Nucleus accumbens (tissue), 56 donors: ENCODE measurements around the gene XAGE2.
A peak's percentile ranks its signal among the peaks of the same experiment; 100 is the strongest.
"Not testable (repeated sequence)": the region's sequence is repeated elsewhere in the genome, so short reads cannot be mapped to it uniquely, and the experiment has no call there.

ENCODE experiments used
- DNase-seq, 56 donors: peaks; one replicate each; lab custom pipeline; 2025; lab: John Stamatoyannopoulos, UW

Gene XAGE2

GRCh38 chrX:52368368-52369055, at the start of gene XAGE2:
Gene XAGE2, plus strand, starts transcription at chrX:52369021. Its CDS starts 994 bp downstream, at chrX:52370015.
- no peak for DNase-seq

GRCh38 chrX:52337410-52337809, 31.4 kb upstream of the XAGE2 start:
- no peak for DNase-seq

GRCh38 chrX:52341493-52341892, 27.3 kb upstream of the XAGE2 start:
- no peak for DNase-seq

- not testable (repeated sequence) for DNase-seq
Observed at GRCh38 chrX:52343131-52343530, 25.7 kb upstream of the XAGE2 start.

- peak in 11 of 56 donors; percentile 0 to 24 (median 0) for DNase-seq
Observed at GRCh38 chrX:52345402-52345801, 23.4 kb upstream of the XAGE2 start.

GRCh38 chrX:52346174-52347165, 22.4 kb upstream of the XAGE2 start:
- DNase-seq = no peak

- no peak for DNase-seq
Observed at GRCh38 chrX:52349681-52350080, 19.1 kb upstream of the XAGE2 start.

GRCh38 chrX:52352551-52352950, 16.3 kb upstream of the XAGE2 start:
- no peak for DNase-seq

- DNase-seq = no peak
Observed at GRCh38 chrX:52353838-52354237, 15.0 kb upstream of the XAGE2 start.

GRCh38 chrX:52355108-52355507, 13.7 kb upstream of the XAGE2 start:
- no peak for DNase-seq

GRCh38 chrX:52359614-52360232, 9.1 kb upstream of the XAGE2 start:
- DNase-seq = no peak

GRCh38 chrX:52361941-52362340, 6.9 kb upstream of the XAGE2 start:
- no peak for DNase-seq

- DNase-seq = no peak
Observed at GRCh38 chrX:52363247-52363883, 5.5 kb upstream of the XAGE2 start.

- no peak for DNase-seq
Observed at GRCh38 chrX:52378870-52379269, 10.0 kb downstream of the XAGE2 start.

- DNase-seq = no peak
Observed at GRCh38 chrX:52380993-52381392, 12.2 kb downstream of the XAGE2 start.

- no peak for DNase-seq
Observed at GRCh38 chrX:52410439-52411394, 41.9 kb downstream of the XAGE2 start.

- DNase-seq = no peak
Observed at GRCh38 chrX:52415304-52415703, 46.5 kb downstream of the XAGE2 start.

- DNase-seq = peak in 9 of 56 donors; percentile 0 to 26 (median 1)
Observed at GRCh38 chrX:52416816-52417215, 48.0 kb downstream of the XAGE2 start.

- no peak for DNase-seq
Observed at GRCh38 chrX:52420824-52421443, 52.1 kb downstream of the XAGE2 start.
